GM12891 (cell line): ENCODE data around the gene PPIL1.

Experiments used
- PAX5 ChIP-seq: IDR thresholded peaks from 2 replicates; pipeline ENCODE4 v1.6.1; 2011; ENCODE audit warnings: low read length, moderate library complexity, mild to moderate bottlenecking; ENCODE audit not compliant: insufficient read depth, severe bottlenecking
- POLR2A ChIP-seq: IDR thresholded peaks from 2 replicates; pipeline ENCODE4 v1.6.1; 2011; ENCODE audit warnings: low read depth, low read length, control low read depth
- POLR2AphosphoS5 ChIP-seq: IDR thresholded peaks from 2 replicates; pipeline ENCODE4 v1.6.1; 2011; ENCODE audit warnings: low read depth, low read length, control low read depth
- POU2F2 ChIP-seq: IDR thresholded peaks from 2 replicates; pipeline ENCODE4 v1.6.1; 2011; ENCODE audit warnings: low read depth, mild to moderate bottlenecking, control low read depth, low read length, moderate library complexity
- TAF1 ChIP-seq: IDR thresholded peaks from 2 replicates; pipeline ENCODE4 v1.6.1; 2011; ENCODE audit warnings: low read depth, low read length, control low read depth

GRCh38 chr6:36821581-36822335 lies 52.8 kb downstream of the PPIL1 start:
- TF ChIP-seq POLR2A (no peak), POU2F2 (no peak), POLR2AphosphoS5 (no peak), TAF1 (no peak), PAX5 (no peak)
